K562 (cell line): ENCODE data around the gene BNIPL. TPM values are rescaled to one million over a fixed set of nuclear protein-coding genes. Genes with fewer than 3 reads are reported as not detected.
A peak's percentile ranks its signal among the peaks of the same experiment; 100 is the strongest.

ENCODE experiments used
- CXXC5 ChIP-seq: fragments of 250-450 bp; sonication (Bioruptor Pico); IDR thresholded peaks from 2 replicates; pipeline ENCODE4 v1.8.0; 2022; ENCODE audit warnings: inconsistent platforms, mild to moderate bottlenecking, moderate library complexity
- E2F5 ChIP-seq: sonication (generic); formaldehyde crosslinking; IDR thresholded peaks from 2 replicates; pipeline ENCODE4 v1.8.0; 2022; ENCODE audit warnings: mild to moderate bottlenecking, missing genetic modification reagents
- L3MBTL2 ChIP-seq: fragments of 450-650 bp; IDR thresholded peaks from 2 replicates; pipeline ENCODE4 v1.6.1; 2016; ENCODE audit warnings: mild to moderate bottlenecking, moderate library complexity
- NFXL1 ChIP-seq: fragments of 450-650 bp; formaldehyde crosslinking; IDR thresholded peaks from 2 replicates; pipeline ENCODE4 v1.4.0; 2021; ENCODE audit warnings: mild to moderate bottlenecking
- NR2F6 ChIP-seq: fragments of 450-650 bp; formaldehyde crosslinking; IDR thresholded peaks from 2 replicates; pipeline ENCODE4 v1.4.0; 2020; ENCODE audit warnings: mild to moderate bottlenecking
- NR3C1 ChIP-seq: sonication (generic); formaldehyde crosslinking; IDR thresholded peaks from 2 replicates; pipeline ENCODE4 v1.8.1; 2022; ENCODE audit warnings: missing genetic modification reagents
- STAT5B ChIP-seq: fragments of 250-450 bp; sonication (Bioruptor Pico); IDR thresholded peaks from 2 replicates; pipeline ENCODE4 v1.8.0; 2021; ENCODE audit warnings: mild to moderate bottlenecking, inconsistent platforms
- ZNF583 ChIP-seq: fragments of 250-450 bp; sonication (Bioruptor Pico); IDR thresholded peaks from 2 replicates; pipeline ENCODE4 v1.4.0; 2020
- polyA plus RNA-seq, 8 experiments: library from polyadenylated mRNA; depleted of rRNA in 4 of 8; stranded (reverse) in 5 of 8; unstranded in 3 of 8; fragments of >200 nt; fragmentation: Nextera tagmentation in 2 of 8; fragmentation: Illumina TruSeq in 1 of 8; extraction: Ambion mirVana in 2 of 8; extraction: Trizol in 1 of 8; gene quantifications; 2 replicates each; pipeline versions ENCODE4 v1.2.1 to v1.2.3, GENCODE V29; 2011 to 2014; ENCODE audit warnings: inconsistent platforms in 1 of 8, missing spikeins in 1 of 8
- total RNA-seq, 7 experiments: library from RNA; depleted of rRNA in 6 of 7; stranded (reverse); fragments of >200 nt in 6 of 7; fragmentation: Illumina TruSeq in 2 of 7; extraction: Trizol in 2 of 7; gene quantifications; 2 replicates each; pipeline versions ENCODE4 v1.2.1 to v1.2.3, GENCODE V29; 2011 to 2021; ENCODE audit warnings: low replicate concordance in 1 of 7
- TF ChIP-seq, protein P1 (sequence below): sonication (generic); formaldehyde crosslinking; IDR thresholded peaks from 2 replicates; pipeline ENCODE4 v1.9.0; 2022; ENCODE audit warnings: mild to moderate bottlenecking, missing genetic modification reagents
- TF ChIP-seq, protein P2 (sequence below), 3 experiments: IDR thresholded peaks in 2 of 3; conservative IDR thresholded peaks in 1 of 3; 2 replicates each; pipeline ENCODE4 v1.5.1; 2011 to 2012; ENCODE audit warnings: low read length in 3 of 3, mild to moderate bottlenecking in 3 of 3, control low read depth in 2 of 3, improper control_type of control experiment in 1 of 3, inconsistent platforms in 1 of 3, low read depth in 1 of 3, mixed read lengths in 1 of 3, moderate library complexity in 1 of 3; ENCODE audit not compliant: insufficient read depth in 2 of 3
- TF ChIP-seq, protein P3 (sequence below): sonication (generic); formaldehyde crosslinking; IDR thresholded peaks from 2 replicates; pipeline ENCODE4 v1.8.0; 2022; ENCODE audit warnings: mild to moderate bottlenecking, missing genetic modification reagents
- TF ChIP-seq, protein P4 (sequence below): fragments of 450-650 bp; IDR thresholded peaks from 2 replicates; pipeline ENCODE4 v1.6.1; 2016; ENCODE audit warnings: mild to moderate bottlenecking, moderate library complexity

Gene BNIPL
- total and polyA plus RNA-seq, 9 of the 15 experiments (the other 6 are each of a cell fraction or from before 2014, with no cell fraction given) = 0.08 to 1.4 (median 0.68) TPM

DNA sequence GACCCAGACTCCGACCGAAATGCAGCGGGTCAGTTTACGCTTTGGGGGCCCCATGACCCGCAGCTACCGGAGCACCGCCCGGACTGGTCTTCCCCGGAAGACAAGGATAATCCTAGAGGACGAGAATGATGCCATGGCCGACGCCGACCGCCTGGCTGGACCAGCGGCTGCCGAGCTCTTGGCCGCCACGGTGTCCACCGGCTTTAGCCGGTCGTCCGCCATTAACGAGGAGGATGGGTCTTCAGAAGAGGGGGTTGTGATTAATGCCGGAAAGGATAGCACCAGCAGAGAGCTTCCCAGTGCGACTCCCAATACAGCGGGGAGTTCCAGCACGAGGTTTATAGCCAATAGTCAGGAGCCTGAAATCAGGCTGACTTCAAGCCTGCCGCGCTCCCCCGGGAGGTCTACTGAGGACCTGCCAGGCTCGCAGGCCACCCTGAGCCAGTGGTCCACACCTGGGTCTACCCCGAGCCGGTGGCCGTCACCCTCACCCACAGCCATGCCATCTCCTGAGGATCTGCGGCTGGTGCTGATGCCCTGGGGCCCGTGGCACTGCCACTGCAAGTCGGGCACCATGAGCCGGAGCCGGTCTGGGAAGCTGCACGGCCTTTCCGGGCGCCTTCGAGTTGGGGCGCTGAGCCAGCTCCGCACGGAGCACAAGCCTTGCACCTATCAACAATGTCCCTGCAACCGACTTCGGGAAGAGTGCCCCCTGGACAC, 11.7 kb downstream of the BNIPL start (continued):
- TF ChIP-seq NR3C1 (CRISPR knock-in tag) (0 out of 2 replicates have a peak, but pooled peaks have one; percentile 34), STAT5B (CRISPR knock-in tag) (no peak), NR2F6 (CRISPR knock-in tag) (no peak), E2F5 (peak; percentile 60; the same call in 1 of the 2 replicates), NFXL1 (no peak), CXXC5 (no peak), ZNF583 (CRISPR knock-in tag) (no peak), L3MBTL2 (peak; percentile 68)
- TF ChIP-seq, protein P1, sequence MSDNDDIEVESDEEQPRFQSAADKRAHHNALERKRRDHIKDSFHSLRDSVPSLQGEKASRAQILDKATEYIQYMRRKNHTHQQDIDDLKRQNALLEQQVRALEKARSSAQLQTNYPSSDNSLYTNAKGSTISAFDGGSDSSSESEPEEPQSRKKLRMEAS (CRISPR knock-in tag) = peak; percentile 44
- TF ChIP-seq, protein P2, sequence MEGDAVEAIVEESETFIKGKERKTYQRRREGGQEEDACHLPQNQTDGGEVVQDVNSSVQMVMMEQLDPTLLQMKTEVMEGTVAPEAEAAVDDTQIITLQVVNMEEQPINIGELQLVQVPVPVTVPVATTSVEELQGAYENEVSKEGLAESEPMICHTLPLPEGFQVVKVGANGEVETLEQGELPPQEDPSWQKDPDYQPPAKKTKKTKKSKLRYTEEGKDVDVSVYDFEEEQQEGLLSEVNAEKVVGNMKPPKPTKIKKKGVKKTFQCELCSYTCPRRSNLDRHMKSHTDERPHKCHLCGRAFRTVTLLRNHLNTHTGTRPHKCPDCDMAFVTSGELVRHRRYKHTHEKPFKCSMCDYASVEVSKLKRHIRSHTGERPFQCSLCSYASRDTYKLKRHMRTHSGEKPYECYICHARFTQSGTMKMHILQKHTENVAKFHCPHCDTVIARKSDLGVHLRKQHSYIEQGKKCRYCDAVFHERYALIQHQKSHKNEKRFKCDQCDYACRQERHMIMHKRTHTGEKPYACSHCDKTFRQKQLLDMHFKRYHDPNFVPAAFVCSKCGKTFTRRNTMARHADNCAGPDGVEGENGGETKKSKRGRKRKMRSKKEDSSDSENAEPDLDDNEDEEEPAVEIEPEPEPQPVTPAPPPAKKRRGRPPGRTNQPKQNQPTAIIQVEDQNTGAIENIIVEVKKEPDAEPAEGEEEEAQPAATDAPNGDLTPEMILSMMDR (IDR thresholded peaks at IDR 0.05 in 2 of 3, conservative IDR thresholded peaks at IDR 0.05 in 1 of 3; ENCODE audit: insufficient read depth in 2 of 3, low read depth in 1 of 3, low read length in 3 of 3) = peak in 2 of 3 experiments; percentile 46 to 48; a peak in 5 of 6 replicates
- TF ChIP-seq, protein P3, sequence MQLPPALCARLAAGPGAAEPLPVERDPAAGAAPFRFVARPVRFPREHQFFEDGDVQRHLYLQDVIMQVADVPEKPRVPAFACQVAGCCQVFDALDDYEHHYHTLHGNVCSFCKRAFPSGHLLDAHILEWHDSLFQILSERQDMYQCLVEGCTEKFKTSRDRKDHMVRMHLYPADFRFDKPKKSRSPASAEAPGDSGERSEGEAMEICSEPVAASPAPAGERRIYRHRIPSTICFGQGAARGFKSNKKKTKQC (CRISPR knock-in tag) = no peak
- TF ChIP-seq, protein P4, sequence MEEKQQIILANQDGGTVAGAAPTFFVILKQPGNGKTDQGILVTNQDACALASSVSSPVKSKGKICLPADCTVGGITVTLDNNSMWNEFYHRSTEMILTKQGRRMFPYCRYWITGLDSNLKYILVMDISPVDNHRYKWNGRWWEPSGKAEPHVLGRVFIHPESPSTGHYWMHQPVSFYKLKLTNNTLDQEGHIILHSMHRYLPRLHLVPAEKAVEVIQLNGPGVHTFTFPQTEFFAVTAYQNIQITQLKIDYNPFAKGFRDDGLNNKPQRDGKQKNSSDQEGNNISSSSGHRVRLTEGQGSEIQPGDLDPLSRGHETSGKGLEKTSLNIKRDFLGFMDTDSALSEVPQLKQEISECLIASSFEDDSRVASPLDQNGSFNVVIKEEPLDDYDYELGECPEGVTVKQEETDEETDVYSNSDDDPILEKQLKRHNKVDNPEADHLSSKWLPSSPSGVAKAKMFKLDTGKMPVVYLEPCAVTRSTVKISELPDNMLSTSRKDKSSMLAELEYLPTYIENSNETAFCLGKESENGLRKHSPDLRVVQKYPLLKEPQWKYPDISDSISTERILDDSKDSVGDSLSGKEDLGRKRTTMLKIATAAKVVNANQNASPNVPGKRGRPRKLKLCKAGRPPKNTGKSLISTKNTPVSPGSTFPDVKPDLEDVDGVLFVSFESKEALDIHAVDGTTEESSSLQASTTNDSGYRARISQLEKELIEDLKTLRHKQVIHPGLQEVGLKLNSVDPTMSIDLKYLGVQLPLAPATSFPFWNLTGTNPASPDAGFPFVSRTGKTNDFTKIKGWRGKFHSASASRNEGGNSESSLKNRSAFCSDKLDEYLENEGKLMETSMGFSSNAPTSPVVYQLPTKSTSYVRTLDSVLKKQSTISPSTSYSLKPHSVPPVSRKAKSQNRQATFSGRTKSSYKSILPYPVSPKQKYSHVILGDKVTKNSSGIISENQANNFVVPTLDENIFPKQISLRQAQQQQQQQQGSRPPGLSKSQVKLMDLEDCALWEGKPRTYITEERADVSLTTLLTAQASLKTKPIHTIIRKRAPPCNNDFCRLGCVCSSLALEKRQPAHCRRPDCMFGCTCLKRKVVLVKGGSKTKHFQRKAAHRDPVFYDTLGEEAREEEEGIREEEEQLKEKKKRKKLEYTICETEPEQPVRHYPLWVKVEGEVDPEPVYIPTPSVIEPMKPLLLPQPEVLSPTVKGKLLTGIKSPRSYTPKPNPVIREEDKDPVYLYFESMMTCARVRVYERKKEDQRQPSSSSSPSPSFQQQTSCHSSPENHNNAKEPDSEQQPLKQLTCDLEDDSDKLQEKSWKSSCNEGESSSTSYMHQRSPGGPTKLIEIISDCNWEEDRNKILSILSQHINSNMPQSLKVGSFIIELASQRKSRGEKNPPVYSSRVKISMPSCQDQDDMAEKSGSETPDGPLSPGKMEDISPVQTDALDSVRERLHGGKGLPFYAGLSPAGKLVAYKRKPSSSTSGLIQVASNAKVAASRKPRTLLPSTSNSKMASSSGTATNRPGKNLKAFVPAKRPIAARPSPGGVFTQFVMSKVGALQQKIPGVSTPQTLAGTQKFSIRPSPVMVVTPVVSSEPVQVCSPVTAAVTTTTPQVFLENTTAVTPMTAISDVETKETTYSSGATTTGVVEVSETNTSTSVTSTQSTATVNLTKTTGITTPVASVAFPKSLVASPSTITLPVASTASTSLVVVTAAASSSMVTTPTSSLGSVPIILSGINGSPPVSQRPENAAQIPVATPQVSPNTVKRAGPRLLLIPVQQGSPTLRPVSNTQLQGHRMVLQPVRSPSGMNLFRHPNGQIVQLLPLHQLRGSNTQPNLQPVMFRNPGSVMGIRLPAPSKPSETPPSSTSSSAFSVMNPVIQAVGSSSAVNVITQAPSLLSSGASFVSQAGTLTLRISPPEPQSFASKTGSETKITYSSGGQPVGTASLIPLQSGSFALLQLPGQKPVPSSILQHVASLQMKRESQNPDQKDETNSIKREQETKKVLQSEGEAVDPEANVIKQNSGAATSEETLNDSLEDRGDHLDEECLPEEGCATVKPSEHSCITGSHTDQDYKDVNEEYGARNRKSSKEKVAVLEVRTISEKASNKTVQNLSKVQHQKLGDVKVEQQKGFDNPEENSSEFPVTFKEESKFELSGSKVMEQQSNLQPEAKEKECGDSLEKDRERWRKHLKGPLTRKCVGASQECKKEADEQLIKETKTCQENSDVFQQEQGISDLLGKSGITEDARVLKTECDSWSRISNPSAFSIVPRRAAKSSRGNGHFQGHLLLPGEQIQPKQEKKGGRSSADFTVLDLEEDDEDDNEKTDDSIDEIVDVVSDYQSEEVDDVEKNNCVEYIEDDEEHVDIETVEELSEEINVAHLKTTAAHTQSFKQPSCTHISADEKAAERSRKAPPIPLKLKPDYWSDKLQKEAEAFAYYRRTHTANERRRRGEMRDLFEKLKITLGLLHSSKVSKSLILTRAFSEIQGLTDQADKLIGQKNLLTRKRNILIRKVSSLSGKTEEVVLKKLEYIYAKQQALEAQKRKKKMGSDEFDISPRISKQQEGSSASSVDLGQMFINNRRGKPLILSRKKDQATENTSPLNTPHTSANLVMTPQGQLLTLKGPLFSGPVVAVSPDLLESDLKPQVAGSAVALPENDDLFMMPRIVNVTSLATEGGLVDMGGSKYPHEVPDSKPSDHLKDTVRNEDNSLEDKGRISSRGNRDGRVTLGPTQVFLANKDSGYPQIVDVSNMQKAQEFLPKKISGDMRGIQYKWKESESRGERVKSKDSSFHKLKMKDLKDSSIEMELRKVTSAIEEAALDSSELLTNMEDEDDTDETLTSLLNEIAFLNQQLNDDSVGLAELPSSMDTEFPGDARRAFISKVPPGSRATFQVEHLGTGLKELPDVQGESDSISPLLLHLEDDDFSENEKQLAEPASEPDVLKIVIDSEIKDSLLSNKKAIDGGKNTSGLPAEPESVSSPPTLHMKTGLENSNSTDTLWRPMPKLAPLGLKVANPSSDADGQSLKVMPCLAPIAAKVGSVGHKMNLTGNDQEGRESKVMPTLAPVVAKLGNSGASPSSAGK = peak; percentile 60
